Fibroblast of upper back skin (primary cell): ENCODE results near the gene CPA1.
A peak's percentile ranks its signal among the peaks of the same experiment; 100 is the strongest.
"Not testable (repeated sequence)": the region's sequence is repeated elsewhere in the genome, so short reads cannot be mapped to it uniquely, and the experiment has no call there.

Experiments
- DNase-seq: peaks from one replicate; pipeline ENCODE4 v3.0.0-alpha.2; 2013

Gene CPA1

GRCh38 chr7:130374507-130374906 is 5.8 kb upstream of the CPA1 start:
- no peak for DNase-seq

- DNase-seq: not testable (repeated sequence)
Measured at GRCh38 chr7:130376461-130376860, 3.8 kb upstream of the CPA1 start.

- DNase-seq: no peak
Measured at GRCh38 chr7:130377178-130377577, 3.1 kb upstream of the CPA1 start.

- DNase-seq: no peak
Measured at GRCh38 chr7:130379019-130379418, 1.3 kb upstream of the CPA1 start.

DNA sequence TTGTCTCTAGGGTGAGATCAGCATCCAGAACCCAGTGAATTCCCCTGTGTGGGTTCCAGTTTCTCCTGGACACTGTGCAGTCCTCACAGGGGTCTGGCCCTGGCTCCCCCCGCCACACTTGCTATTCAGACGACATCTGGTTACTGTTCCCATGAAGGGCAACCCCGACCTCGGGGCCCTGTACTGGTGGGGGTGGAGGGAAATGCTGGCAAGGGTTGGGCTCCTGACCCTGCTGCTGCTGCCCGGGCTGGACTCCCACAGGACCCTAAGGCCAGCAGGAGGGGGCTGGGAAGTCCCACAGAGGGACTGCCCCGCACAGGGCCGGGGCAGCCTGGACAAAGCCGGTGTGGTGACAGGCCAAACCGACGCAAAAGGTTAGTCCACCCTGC is 768 bp upstream of the CPA1 start:
- no peak for DNase-seq

DNA sequence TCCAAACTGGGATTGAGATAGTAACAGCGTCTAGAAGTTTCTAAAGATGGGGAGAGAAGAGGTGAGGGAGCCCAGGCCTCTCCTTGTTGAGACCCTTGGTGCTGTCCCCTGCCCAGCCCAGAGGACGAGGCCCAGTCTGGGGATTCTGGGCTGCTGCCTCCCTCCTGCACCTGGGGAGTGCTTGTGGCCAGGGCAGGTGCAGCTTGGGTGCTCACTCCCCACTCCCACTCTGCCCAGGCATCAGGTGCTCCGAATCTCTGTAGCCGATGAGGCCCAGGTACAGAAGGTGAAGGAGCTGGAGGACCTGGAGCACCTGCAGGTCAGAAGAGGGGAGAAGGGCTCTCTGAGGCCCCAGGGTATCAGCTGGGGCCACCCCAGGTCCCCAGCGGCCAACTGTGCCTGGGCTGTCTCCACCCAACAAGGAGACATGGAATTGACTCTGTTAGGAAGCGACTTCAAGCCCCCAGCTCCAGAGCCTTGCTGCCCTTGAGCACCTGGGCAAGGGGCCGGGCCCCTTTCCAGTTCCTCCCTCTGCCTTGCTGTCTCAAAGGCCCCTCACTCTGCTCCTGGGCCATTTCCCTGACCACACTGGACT is 664 bp downstream of the CPA1 start:
- DNase-seq: no peak

- DNase-seq: no peak
Measured at GRCh38 chr7:130381468-130382312, 1.4 kb downstream of the CPA1 start.

DNA sequence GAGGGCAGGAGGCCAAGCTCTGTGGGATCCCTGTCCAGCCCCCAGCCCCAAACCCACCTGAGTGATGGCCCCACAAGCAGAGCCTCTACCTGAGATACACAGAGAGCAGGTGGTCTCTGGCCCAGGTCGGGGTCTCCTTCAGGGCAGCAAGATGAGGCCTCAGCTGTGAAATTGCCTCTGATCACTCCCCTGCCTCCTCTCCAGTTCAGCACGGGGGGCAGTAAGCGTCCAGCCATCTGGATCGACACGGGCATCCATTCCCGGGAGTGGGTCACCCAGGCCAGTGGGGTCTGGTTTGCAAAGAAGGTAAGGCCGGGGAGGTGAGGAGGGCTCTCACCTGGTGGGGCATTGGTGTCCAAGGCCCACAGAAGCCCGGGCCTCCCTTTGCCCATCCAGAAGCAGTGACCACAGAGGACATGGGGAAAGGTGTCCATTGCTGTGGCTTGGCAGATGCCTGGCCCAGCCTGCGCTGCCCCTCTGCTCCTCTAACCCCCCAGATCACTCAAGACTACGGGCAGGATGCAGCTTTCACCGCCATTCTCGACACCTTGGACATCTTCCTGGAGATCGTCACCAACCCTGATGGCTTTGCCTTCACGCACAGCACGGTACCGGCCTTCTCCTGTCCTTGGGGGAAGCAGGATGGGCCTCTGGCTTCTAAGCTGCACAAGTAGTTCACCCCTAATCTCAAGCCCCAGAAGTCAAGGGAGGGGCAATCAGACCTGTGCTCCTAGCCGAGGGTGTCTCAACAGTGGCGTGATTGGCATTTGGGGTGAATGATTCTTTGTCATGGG is 3.1 kb downstream of the CPA1 start:
- DNase-seq: no peak

DNA sequence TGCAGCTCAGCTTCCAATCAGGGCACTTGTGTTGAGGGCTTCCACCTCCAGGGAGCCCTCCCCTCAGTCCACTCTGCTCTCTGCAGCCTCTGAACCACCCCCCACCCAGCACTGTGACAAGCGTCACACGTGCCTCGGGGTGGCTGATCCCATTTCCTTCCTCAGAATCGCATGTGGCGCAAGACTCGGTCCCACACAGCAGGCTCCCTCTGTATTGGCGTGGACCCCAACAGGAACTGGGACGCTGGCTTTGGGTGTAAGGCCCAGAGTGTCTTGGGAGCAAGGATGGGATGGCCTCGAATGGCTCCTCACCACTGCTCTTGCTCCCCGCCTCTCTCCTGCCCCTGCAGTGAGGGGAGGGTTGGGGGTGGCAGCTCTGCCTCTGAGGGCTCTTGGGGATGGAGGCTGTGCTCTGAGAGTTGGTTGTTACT is 4.1 kb downstream of the CPA1 start:
- no peak for DNase-seq

DNA sequence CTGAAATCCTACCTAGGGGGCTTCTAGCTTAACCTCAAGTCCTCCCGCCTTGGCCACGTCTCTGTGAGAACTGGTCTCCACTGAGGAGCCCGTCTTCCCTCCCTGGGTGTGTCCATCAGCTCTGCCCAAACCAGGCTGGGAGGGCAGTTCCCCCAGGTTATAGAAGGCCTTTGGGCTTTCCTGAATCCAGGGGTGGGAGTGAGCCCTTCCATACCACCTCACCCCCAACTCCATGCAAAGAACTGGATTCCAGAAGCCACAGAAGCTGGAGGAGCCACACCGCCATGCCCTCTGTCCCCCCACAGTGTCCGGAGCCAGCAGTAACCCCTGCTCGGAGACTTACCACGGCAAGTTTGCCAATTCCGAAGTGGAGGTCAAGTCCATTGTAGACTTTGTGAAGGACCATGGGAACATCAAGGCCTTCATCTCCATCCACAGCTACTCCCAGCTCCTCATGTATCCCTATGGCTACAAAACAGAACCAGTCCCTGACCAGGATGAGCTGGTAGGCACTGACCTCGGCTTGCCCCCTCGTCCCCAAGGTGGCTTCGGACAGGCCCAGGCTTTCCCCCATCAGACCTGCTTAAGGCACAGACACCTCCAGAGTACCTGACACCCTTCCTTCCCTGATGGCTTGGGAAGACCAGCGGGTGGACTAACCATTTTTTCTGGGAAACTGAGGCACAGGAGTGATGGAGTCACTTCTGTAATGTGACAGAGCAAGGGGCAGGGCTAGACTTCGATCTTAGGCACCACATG is 4.7 kb downstream of the CPA1 start:
- no peak for DNase-seq

DNA sequence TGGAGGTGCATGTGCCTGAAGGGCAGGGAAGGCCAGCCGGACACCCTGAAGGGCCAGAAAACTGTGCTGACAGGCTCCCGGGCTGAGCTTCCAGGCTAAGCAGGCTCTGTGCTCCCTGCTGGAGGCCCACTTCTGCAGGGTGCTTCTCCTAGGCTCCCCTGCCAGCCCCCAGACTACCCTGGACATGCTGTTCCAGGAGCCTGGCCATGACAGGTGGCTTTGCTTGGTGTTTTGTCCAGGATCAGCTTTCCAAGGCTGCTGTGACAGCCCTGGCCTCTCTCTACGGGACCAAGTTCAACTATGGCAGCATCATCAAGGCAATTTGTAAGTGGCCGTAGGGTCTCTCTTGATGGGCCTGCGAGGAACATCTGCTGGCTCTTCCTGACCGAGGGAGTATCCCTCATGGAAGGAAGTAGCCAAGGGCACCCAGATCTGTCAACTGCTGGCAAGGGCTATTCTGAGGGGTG is 5.3 kb downstream of the CPA1 start:
- DNase-seq: no peak

GRCh38 chr7:130386876-130387275 is 6.6 kb downstream of the CPA1 start:
- no peak for DNase-seq

DNA sequence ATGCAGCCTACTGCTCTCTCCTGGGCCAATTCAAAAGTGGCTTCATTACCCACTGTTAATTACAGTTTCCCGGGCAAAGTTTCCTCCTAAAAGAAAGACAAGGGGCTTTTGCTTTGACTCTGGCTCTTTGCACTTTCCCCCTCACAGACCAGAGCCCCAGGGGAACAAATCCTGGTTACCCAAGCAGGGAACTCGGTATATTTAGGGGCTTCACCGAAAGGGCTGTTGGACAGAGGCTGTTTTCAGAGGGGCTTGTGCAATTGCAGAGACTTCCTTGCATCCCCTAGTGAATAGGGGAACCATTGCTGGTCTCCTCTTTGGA is 7.0 kb downstream of the CPA1 start:
- DNase-seq: no peak

- DNase-seq: peak; percentile 98
Measured at GRCh38 chr7:130387628-130388403, 7.5 kb downstream of the CPA1 start.

DNA sequence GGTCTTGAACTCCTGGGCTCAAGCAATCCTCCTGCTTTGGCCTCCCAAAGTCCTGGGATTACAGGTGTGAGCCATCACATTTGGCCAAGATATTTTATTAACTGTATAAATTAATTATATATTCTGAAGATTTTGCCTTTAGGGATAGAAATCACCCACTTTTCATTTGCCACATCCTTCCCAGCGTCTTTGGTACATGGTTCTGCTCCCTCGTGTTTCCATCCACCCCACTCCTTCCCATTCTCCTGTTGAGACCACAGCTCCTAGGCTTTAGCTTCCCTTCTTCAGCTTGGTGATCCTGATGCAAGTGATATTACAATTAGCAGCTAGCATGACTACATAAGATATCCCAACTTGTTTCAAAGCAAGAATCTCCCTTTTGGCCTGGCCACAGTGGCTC is 8.4 kb downstream of the CPA1 start:
- DNase-seq: no peak

DNA sequence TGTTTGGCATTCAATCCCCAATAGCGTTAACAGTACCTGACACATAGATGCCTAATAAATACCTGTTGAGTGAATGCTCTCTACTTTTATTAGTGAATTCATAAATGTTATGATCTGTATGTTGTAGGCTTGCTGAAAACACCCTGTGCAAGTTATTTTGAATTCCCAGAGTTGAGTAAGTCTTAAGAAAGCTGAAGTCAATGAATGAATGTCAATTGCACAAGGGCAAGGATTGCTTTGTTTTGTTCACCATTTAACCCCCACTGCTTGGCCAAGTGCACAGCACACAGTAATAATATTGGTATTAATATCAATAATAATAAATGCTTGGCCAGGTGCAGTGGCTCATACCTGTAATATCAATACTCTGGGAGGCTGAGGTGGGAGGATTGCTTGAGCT is 10.2 kb downstream of the CPA1 start:
- no peak for DNase-seq

- peak; percentile 82 for DNase-seq
Measured at GRCh38 chr7:130393101-130393561, 12.8 kb downstream of the CPA1 start.

DNA sequence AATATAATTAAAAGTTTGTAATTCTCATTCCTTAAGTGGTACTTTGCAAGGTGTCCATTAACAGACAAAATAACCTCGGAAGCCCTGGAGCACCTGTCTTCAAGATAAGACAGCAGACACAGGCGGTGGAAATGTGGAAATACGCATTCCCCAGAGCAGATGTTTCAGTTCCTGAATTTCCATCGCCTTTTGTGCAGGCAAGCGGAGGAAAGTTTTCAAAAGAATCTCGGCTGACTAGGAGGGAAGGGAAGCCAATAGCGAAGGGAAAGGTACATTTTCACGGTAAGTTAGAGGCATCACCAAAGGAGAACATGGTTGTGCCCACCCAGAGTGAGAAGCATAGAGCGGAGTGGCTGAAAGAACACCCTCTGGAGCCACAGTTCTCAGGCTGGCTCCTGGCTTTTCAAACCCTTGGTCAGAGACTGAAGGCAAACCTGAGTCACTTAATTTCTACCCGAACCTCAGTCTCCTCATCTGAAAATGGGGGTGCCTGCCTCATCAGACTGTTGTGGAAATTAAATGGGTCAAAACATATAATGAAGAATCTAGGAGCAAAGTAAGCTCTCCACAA is 13.6 kb downstream of the CPA1 start:
- DNase-seq: no peak

DNA sequence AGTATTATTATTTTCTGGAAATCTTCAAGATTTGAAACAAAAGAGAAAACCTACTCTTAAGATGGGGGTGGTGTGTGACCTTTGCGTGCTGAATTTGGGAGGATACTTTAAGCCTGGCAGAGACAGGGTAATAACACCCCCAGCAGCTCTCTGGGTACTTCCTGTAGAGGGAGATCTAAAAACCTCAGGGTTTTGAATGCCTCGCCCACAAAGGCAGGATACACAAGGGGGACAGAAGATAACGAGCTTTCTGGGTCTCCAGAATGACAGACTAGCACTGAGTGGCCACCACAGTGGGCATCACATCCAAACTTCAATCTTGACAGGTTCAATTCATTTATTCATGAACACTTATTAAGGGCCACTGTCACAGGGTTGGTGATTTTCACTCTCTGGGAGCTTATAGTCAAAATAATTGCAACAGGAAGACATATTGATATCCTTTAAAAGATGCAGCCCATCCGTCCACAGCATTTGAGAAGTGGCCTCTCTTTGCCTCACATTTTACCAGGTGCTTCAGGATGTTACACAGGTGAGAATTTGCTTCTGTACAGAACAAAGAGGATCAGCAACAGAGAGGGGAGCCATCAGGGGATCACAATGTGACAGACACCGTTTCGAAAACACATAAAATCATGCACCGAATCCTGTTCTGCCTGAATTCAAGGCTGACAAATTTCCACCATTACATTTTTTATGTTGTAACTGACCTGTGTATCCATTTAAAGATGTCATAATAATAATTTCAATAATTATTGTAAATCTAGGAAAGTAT is 14.3 kb downstream of the CPA1 start:
- DNase-seq: no peak

GRCh38 chr7:130395421-130395820 is 15.1 kb downstream of the CPA1 start:
- no peak for DNase-seq

GRCh38 chr7:130396109-130396508 is 15.8 kb downstream of the CPA1 start:
- DNase-seq: no peak
